Tibial nerve (tissue), 4 donors: Measurements from ENCODE around the gene ZNF219.

ENCODE experiments used
- CTCF ChIP-seq, 5 experiments: fragments of 200-600 bp in 3 of 5; fragments of 450-650 bp in 2 of 5; sonication (generic) in 3 of 5; IDR thresholded peaks; one replicate each; pipeline ENCODE4 v1.5.1; 2016 to 2019; ENCODE audit warnings: antibody characterized with exemption in 5 of 5, mild to moderate bottlenecking in 3 of 5, moderate library complexity in 2 of 5
- EP300 ChIP-seq, 2 donors: sonication (generic); formaldehyde crosslinking; IDR thresholded peaks; one replicate each; pipeline ENCODE4 v1.6.1; 2017; ENCODE audit warnings: antibody characterized with exemption in 2 of 2, mild to moderate bottlenecking in 1 of 2
- POLR2A ChIP-seq, 2 donors: fragments of 450-650 bp; IDR thresholded peaks; one replicate each; pipeline ENCODE4 v1.6.1; 2017; ENCODE audit warnings: antibody characterized with exemption in 2 of 2, mild to moderate bottlenecking in 2 of 2, moderate library complexity in 2 of 2

GRCh38 chr14:21109377-21110138 lies 11.1 kb upstream of the ZNF219 start:
- TF ChIP-seq CTCF (IDR thresholded peaks at IDR 0.05) (no peak), EP300 (IDR thresholded peaks at IDR 0.05) (no peak), POLR2A (IDR thresholded peaks at IDR 0.05) (no peak)
